Fibroblast of skin of abdomen (primary cell): ENCODE results near the gene CYP4F8. TPM values are rescaled to one million over a fixed set of nuclear protein-coding genes. Genes with fewer than 3 reads are reported as not detected.
"Not testable (repeated sequence)": the region's sequence is repeated elsewhere in the genome, so short reads cannot be mapped to it uniquely, and the experiment has no call there.

ENCODE experiments used
- DNase-seq: peaks from one replicate; pipeline ENCODE4 v3.0.0-alpha.2; 2013
- polyA plus RNA-seq, 2 experiments: library from polyadenylated mRNA; unstranded; fragments of 120-200 nt; gene quantifications; one replicate each; pipeline ENCODE4 v1.2.1, GENCODE V29; 2013; ENCODE audit not compliant: insufficient read length in 2 of 2

CYP4F8 gene, protein sequence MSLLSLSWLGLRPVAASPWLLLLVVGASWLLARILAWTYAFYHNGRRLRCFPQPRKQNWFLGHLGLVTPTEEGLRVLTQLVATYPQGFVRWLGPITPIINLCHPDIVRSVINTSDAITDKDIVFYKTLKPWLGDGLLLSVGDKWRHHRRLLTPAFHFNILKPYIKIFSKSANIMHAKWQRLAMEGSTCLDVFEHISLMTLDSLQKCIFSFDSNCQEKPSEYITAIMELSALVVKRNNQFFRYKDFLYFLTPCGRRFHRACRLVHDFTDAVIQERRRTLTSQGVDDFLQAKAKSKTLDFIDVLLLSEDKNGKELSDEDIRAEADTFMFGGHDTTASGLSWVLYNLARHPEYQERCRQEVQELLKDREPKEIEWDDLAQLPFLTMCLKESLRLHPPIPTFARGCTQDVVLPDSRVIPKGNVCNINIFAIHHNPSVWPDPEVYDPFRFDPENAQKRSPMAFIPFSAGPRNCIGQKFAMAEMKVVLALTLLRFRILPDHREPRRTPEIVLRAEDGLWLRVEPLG
- polyA plus RNA-seq (2013, experiment 1 of 2; ENCODE audit: insufficient read length): not detected
- polyA plus RNA-seq (2013, experiment 2 of 2; ENCODE audit: insufficient read length): not detected

DNA sequence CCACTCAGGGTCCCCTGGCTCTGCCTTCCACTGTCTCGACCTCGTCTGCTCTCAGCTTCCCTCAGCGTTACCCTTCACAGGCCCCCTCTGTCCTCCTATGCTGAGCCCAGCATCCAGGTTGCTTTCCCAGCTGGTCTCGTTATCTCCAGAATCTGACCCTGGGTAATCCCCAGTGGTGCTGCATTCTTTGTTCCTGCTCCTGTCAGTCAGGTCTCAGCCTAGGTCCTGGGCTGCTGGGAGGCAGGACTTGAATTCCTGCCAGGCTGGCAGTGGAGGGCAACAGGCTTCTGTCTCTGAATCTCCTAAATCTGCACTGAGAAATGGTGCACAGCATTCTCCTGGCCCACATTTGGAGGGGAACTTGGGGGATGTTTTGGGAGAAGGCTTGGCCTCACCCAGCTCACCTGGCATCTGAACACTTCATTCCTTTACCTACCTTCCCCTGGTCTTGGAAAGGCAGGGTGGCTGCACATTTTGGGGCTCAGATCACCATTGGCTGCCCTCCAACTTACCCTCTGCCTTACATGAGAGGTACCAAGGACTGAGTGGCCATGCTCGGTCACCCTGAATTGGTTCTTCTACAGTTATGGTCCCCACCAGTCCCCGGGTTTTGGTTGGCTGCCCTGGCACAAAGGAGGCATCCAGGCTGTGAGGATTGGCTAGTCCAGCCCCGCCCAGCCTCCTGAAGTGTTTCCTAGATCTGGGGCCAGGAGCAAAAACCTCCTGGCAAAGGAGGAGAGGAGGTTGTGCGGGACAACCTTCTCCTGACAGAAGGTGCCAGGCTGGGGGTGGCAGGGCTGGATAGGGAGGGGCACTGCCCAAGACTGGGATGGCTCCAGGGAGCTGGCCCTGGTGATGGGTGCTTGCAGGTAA, at the start of gene CYP4F8:
CYP4F8 (plus strand) TSS at position 712 of the 873 bp plus-strand sequence. CDS start 399 bp downstream, outside the sequence.
- DNase-seq: no peak

DNA sequence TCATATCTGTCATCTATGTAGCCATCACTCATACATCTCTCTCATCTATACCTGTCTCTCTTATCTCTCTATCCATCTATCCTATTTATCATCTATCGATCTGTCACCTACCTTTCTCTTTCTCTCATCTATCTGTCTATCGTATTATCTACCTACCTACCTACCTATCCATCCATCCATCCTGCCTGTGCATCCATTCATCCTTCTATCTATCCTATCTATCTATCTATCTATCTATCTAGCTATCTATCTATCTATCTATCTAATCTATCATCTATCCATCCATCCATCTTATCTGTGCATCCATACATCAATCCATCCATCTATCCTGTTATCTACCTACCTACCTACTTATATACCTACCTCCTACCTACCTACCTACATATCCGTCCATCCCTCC, 44.6 kb upstream of the CYP4F8 start:
- no peak for DNase-seq

DNA sequence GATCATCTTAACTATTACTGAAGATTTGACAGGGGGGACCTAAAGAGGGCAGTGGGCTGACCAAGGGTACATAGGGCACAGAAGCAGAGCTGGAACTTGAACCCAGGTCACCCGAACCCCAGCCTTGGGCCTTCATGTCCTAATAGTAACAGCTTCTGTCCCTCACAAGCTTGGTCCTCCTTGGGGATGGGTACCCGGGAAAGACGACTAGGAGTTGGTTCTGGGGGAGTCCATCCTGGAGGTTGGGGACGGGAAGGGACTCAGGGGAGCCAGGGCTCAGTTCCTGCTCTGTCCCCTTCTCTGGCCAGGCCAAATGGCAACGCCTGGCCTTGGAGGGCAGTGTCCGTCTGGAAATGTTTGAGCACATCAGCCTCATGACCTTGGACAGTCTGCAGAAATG, 39.6 kb upstream of the CYP4F8 start:
- no peak for DNase-seq

DNA sequence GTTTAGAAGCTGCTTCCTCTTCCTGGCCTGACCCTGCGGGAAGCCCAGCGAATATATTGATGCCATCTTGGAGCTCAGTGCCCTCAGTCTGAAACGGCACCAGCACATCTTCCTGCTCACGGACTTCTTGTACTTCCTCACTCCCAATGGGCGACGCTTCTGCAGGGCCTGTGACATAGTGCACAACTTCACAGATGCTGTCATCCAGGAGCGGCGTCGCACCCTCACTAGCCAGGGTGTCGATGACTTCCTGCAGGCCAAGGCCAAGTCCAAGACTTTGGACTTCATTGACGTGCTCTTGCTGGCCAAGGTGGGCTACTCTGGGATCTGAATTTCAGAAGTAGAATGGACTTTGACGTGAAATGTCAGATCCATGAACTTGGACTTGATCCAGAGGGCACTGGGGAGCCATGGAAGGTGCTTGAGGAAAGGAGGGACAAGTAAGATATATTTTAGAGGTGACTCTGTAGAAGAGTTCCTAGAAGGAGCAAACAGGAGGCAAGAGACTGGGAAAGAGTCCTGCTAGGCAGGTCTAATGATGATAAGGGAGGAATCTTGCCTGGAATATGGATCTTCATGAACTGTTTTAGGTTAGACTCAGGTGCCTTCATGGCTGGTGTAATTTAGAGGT, 38.4 kb upstream of the CYP4F8 start:
- DNase-seq: no peak

DNA sequence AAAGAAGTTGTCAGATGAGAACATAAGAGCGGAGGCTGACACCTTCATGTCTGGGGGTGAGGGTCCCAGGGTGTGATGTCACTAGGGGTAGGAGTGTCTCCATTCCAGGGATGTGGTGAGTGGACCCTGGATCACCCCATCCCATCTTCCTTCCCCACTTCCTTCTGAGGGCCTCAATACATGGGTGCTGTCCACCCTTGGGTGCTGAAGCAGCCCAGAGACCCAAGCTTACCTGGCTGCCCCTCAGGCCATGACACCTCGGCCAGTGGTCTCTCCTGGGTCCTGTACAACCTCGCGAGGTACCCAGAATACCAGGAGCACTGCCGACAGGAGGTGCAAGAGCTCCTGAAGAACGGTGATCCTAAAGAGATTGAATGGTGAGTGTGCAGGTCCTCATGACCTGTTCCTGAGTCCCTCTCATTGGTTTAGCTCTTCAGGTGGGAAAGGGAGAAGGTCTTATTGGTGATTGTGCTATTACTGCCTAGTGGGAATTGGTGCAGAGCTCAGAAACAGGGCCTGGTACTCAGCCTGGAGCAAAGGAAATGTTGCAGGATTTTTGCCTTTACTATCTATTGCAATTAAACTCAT, 37.7 kb upstream of the CYP4F8 start:
- DNase-seq: no peak

DNA sequence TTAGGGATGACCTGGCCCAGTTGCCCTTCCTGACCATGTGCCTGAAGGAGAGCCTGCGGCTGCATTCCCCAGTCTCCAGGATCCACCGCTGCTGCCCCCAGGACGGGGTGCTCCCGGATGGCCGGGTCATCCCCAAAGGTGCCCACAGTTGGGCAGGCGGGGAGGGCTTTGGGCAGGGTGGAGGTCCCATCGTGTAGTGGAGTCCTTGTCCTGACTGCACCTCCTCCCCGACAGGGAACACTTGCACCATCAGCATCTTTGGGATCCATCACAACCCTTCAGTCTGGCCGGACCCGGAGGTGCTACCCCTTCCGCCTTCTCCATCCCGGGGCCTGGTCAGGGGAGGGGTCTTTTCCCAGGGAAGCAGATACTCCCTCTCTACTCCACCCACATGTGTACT, 31.7 kb upstream of the CYP4F8 start:
- DNase-seq: no peak

DNA sequence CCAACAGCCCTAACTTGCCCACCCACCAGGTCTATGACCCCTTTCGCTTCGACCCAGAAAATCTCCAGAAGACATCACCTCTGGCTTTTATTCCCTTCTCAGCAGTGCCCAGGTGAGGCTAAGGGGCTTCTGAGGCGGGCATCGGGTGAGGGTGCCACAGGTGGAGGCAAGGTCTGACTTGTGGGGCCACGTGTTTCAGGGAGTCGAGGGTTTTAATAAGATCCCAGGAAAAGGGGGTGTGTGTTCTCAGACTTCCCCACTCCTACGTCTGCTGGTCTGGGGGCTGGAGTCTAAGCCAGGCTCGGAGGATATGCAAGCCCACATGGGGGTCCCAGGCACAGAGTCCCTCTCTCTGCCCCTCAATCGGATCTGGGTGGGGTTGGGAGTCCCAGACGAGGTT, 30.9 kb upstream of the CYP4F8 start:
- DNase-seq: no peak

DNA sequence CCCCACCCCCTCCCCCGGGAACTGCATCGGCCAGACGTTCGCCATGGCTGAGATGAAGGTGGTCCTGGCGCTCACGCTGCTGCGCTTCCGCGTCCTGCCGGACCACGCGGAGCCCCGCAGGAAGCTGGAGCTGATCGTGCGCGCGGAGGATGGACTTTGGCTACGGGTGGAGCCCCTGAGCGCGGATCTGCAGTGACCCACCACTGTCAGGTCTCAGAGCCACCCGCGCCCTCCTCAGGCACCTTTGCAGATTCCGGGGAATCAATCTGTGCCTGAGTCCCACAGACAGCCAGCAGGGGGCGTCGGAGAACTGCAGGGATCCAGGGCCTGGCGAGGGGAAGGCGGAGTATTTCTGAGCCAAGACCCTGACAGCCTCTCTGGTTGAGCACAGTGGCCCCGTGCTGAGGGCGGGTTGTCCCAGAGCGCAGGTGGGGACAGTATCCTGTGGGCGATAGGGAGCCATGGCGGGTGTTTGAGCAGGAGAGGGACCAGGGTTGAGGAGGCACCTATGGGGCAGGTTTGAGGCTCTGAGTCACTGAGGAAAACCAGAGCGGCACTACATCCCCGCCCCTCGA, 30.4 kb upstream of the CYP4F8 start:
- peak; percentile 39 for DNase-seq

DNA sequence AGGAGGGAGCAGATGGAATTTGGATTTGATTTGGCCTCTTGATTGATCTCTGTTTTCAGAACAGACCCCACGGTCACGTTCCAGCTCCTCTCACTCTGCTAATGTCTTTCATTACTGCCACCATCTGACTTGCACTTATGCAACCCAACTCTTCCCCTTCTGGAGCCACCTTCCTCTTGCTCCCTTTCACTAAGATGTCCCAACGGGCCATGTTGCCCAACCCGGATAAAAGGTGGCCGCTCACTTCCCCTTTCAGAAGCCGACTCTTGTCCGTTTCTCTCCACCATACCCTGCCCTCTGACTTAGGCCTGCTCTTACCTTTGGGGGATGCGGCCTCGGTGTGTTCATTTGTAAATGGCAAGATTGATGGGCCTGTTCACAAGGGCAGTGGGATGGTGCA, 27.4 kb upstream of the CYP4F8 start:
- no peak for DNase-seq

DNA sequence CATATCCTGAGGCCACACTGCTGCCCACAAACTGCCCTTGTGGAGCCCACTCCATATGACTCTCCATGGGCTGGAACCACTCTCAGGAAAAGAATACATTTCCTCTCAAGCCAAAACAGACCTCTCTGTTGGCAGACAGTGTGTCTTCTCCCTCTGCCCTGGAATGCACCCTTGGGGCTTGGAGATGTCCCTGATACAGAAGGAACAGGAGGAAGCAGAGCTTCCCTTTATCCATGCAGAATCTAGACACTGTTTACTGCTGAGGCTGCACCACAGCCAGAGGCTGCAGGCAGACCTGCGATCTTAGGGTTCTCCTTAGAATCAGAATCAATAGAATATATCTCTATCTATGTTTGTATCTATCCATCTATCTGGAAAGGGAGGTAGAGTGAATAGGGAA, 26.8 kb upstream of the CYP4F8 start:
- no peak for DNase-seq

DNA sequence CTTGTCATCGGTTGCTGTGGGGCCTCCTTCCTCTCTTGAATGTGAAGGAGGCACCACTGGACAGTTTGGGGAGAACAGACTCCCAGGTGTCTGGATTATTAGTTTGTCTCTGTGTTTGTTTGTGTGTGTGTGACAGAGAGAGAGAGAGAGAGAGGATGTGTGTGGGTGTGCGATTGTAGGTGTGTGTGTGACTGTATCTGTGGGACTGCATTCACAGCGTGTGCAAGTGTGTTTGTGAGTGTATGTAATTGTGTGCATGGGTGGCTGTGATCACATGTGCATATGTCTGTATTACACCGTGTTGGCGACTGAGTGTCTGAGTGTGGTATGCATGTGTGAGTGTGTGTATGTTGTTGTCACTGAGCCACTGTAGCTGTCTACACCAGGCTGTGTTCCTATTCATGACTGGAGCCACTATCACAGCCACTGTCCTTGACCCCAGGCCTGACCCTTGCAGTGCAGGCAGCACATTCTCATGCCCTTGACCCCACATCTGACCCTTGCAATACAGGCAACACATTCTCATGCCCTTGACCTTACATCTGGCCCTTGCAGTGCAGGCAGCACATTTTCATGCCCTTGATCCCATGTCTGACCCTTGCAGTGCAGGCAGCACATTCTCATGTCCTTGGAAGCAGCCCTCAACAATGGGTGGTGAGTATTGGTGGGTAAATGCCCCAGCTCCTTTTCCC, 25.1 kb upstream of the CYP4F8 start:
- DNase-seq: no peak

DNA sequence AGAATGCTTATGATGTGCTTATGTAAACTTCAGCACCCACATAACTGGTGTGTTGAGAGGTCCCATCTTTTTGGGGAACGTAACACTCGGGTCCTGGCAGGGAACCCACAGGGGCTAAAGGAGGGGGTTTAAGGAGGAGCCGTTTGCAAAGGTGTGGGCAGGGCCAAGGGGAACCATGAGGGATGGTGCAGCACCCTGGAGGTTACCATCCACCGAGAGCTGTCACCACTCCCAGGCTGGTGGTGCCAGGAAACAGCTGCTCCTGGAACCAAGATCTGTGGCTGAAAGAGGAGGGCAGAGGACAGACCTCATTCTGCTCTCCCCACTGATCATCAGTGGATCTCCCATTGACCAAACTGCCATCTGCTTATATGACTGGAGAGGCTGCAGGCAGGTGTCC, 23.2 kb upstream of the CYP4F8 start:
- no peak for DNase-seq

DNA sequence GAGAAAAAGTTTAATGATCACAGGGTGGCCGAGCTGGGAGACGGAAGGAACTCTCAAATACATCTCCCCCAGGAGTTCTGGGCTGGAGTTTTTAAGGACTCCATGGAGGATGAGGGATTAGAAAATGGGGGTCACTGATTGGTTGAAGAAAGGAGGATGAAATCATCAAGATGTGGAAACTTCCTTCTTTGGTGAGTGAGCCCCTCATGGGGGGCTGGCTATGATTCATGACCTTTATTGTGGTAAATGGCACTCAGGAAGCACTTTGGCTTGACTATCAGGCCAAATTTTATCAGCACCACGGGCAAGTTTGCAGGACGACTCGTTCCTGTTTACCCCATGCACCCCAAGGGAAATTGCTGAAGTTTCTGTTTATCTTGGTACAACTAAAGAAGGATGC, 22.5 kb upstream of the CYP4F8 start:
- DNase-seq: not testable (repeated sequence)

DNA sequence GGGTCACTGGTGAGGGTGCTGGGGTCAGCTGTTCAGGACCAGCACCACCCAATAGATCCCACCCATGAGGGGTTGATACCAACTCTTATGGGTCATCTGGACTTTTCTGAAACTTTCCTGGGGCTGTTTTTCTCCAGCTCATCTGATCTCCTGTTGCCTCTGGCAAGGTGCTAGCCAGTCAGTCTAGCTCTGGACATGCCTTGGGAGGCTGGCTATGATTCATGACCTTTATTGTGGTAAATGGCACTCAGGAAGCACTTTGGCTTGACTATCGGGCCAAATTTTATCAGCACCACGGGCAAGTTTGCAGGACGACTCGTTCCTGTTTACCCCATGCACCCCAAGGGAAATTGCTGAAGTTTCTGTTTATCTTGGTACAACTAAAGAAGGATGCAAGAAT, 21.3 kb upstream of the CYP4F8 start:
- DNase-seq: not testable (repeated sequence)

DNA sequence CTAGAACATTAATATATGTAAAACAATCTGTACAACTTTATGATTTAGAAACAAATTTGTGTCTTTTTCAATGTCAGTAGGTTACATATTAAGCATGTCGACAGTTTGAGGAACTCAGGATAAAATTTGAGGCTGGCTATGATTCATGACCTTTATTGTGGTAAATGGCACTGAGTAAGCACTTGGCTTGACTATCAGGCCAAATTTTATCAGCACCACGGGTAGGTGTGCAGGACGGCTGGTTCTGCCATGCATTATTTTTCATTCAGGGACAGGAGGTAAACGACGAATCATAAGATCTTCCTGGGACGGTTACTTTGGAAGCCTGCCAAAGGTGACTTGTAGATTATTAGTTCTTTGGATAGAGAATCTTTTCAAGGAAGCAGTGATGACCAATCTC, 19.9 kb upstream of the CYP4F8 start:
- DNase-seq: no peak

DNA sequence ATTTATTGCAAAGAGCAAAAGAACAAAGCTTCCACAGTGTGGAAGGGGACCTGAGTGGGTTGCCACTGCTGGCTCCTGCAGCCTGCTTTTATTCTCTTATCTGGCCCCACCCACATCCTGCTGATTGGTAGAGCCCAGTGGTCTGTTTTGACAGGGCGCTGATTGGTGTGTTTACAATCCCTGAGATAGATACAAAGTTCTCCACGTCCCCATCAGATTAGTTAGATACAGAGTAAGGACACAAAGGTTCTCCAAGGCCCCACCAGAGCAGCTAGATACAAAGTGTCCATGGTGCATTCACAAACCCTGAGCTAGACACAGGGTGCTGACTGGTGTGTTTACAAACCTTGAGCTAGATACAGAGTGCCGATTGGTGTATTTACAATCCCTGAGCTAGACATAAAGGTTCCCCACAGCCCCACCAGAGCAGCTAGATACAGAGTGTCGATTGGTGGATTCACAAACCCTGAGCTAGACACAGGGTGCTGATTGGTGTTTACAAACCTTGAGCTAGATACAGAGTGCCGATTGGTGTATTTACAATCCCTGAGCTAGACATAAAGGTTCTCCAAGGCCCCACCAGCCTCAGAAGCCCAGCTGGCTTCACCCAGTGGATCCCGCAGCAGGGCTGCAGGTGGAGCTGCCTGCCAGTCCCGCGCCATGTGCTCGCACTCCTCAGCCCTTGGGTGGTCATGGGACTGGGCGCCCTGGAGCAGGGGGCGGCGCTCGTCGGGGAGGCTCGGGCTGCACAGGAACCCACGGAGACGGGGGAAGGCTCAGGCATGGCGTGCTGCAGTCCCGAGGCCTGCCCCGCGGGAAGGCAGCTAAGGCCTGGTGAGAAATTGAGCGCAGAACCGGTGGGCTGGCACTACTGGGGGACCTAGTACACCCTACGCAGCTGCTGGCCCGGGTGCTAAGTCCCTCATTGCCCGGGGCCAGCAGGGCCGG, 6.8 kb upstream of the CYP4F8 start:
- not testable (repeated sequence) for DNase-seq

DNA sequence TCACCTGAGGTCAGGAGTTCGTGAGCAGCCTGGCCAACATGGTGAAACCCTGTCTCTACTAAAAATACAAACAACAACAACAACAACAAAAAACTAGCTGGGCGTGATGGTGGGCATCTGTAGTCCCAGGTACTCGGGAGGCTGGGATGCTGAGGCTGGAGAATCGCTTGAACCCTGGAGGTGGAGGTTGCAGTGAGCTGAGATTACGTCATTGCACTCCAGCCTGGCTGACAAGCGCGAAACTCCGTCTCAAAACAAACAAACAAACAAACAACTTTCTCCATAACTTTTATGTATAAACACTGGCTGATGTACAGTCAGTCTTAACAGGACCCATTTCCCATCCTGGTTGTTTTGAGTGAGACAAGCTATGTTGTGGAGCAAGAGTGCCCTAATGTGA, 5.8 kb upstream of the CYP4F8 start:
- DNase-seq: no peak

DNA sequence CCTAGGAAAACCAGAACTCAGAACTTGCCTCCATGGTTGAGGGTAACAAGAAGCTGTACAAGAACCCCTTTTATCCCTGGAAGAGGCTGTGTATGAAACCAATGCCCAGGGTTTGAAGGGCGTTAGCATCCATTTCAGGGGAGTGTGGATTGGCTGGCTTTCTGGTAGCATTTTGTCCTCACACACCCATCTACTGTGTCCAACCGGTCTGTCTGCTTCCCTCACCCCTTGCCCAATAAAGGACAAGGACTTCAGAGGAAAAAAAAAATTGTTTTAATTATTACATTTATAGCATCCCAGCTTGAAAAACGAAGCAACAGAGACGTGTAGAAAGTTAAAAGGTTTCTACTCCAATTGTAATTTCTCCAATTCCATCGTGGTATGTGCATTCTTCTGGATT, 2.7 kb upstream of the CYP4F8 start:
- DNase-seq: no peak

DNA sequence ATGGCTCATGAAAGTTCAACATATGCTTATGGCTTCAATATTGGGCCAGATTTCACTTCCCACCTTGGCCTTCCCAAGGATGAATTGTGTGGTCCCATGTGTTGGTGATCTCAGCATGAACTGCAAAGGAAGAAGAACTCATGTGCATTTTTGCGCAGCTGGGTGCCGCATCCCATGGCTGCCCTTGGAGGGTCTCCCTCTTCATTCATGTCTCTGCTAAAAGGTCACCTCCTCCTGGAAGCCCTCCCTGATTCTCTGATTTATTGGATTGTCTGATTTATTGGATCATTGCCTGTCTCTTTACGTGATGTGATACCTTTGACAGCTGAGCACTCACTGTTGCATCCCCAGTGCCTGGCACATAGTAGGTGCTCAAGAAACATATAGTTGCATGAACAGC, 1.7 kb upstream of the CYP4F8 start:
- no peak for DNase-seq

DNA sequence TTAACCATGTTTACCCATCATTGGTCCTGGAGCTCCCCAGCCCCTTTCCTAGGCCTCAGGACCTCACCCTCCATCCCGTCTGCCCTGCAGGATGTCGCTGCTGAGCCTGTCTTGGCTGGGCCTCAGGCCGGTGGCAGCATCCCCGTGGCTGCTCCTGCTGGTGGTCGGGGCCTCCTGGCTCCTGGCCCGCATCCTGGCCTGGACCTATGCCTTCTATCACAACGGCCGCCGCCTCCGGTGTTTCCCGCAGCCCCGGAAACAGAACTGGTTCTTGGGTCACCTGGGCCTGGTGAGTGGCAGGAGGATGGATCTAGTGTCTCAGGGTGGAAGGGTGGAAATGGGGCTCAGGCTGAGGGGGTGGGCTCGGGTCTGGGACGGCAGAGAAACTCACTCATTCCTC, 508 bp downstream of the CYP4F8 start:
- no peak for DNase-seq
